ENCODE measurements around the gene KIF17.
A peak's percentile ranks its signal among the peaks of the same experiment; 100 is the strongest.

The KIF17 gene

GRCh38 chr1:20698195-20698910 lies 19.5 kb downstream of the KIF17 start:
- Histone ChIP-seq H3K27me3 (ENCODE audit: low read depth) (no peaks in the 10 kb centered on the region), H3K4me3 (no peak overlapping the region), H3K9me3 (no peaks in the 10 kb centered on the region), H3K4me1 (peaks cover 20% of the 10 kb centered on the region), H3K36me3 (replicated peaks) (no peaks in the 10 kb centered on the region)
- in situ Hi-C loops (cut with MboI; ENCODE audit: low sequenced_read_pairs): no loop called here
- DNase-seq (ENCODE audit: low spot score in 2 of 2): no peak

GRCh38 chr1:20697563-20697962 lies 20.2 kb downstream of the KIF17 start:
- peaks cover 20% of the 10 kb centered on the region for H3K4me1 ChIP-seq
- no peak for DNase-seq (ENCODE audit: low spot score in 2 of 2)
- H3K36me3 ChIP-seq (replicated peaks): no peaks in the 10 kb centered on the region
- no peaks in the 10 kb centered on the region for H3K9me3 ChIP-seq
- in situ Hi-C loops (cut with MboI; ENCODE audit: low sequenced_read_pairs): no loop called here
- H3K4me3 ChIP-seq: no peak overlapping the region
- H3K27me3 ChIP-seq (ENCODE audit: low read depth): no peaks in the 10 kb centered on the region

DNA sequence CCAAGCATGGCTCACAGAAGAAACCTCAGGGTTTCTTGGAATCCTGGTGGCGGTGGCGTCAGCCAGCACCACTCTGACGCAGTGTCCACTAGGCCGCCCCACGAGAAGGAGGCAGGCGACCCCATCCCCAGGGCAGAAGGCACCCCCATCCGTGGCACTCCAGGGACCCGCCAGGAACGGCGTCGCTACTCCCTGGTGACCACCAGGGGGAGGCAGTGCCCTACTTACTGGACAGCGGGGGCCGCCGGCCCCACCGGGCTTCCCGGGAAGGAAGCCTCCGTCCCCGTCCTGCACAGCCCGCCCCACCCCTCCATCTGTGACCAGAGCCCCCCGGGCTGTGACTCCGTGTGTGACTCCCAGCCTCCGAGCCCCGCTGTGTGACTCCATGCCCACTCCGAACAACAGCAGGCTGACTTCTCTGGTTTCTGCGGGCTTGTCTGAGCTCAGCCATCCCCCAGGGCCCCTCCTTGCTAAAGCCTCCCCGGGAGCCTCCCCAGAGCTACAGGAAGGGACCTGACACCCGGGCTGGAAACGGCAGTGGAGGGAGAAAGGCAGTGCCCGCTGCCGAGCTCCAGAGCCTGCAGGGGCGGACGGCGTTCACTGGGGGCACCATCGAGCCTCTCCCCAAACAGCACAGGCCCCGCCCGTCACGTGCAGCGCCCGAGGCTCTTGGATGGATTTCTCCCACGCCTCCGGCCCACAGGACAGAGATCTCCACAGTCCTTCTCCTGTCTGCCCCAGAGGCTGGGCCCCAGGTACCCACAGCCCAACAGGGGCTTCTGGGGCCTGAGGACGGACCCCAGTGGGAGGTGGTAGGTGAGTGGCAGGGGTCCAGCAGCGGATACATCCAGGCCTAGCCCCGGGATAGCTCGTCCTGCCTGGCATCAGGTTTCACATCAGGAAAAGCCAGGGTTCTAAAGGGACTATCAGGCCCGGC lies 21.1 kb downstream of the KIF17 start:
- no peaks in the 10 kb centered on the region for H3K9me3 ChIP-seq
- DNase-seq (ENCODE audit: low spot score in 2 of 2): peak; percentile 87 to 96
- peak overlapping the region; percentile 49 for H3K4me3 ChIP-seq
- H3K27me3 ChIP-seq (ENCODE audit: low read depth): no peaks in the 10 kb centered on the region
- no peaks in the 10 kb centered on the region for H3K36me3 ChIP-seq (replicated peaks)
- H3K4me1 ChIP-seq: peaks cover 20% of the 10 kb centered on the region
- in situ Hi-C loops (cut with MboI; ENCODE audit: low sequenced_read_pairs): no loop called here

DNA sequence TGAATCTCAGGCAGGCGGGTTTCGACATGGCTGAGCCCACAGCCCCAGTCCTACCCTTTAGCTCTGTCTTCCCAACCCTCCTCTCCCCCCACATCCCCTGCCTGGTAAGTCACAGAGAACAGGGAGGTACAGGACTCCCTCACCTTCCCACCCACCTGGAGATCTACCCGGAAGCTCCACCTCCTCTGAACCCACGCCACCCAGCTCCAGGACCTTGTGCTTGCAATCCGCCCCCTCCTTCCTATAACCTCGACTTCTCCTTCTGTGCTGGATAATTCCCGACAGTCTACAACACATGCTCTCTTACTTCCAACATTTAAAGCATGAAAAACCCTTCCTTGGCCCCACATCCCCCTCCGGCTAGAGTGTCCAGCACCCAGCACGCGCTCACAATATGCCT lies 22.3 kb downstream of the KIF17 start:
- DNase-seq (ENCODE audit: low spot score in 2 of 2): no peak
- peak overlapping the region; percentile 49; the same call in 1 of the 2 replicates for H3K4me3 ChIP-seq
- no peaks in the 10 kb centered on the region for H3K36me3 ChIP-seq (replicated peaks)
- in situ Hi-C loops (cut with MboI; ENCODE audit: low sequenced_read_pairs): no loop called here
- H3K9me3 ChIP-seq: no peaks in the 10 kb centered on the region
- H3K27me3 ChIP-seq (ENCODE audit: low read depth): no peaks in the 10 kb centered on the region
- peaks cover 20% of the 10 kb centered on the region for H3K4me1 ChIP-seq

- Histone ChIP-seq H3K9me3 (no peaks in the 10 kb centered on the region), H3K4me3 (no peak overlapping the region), H3K27me3 (ENCODE audit: low read depth) (no peaks in the 10 kb centered on the region), H3K4me1 (peaks cover 19% of the 10 kb centered on the region), H3K36me3 (replicated peaks) (no peaks in the 10 kb centered on the region)
- in situ Hi-C loops (cut with MboI; ENCODE audit: low sequenced_read_pairs): no loop called here
- no peak for DNase-seq (ENCODE audit: low spot score in 2 of 2)
These were observed 24.2 kb downstream of the KIF17 start for GRCh38 chr1:20693623-20694022.

- H3K4me1 ChIP-seq: peaks cover 5% of the 10 kb centered on the region
- H3K4me3 ChIP-seq: no peak overlapping the region
- H3K27me3 ChIP-seq (ENCODE audit: low read depth): no peaks in the 10 kb centered on the region
- no peaks in the 10 kb centered on the region for H3K36me3 ChIP-seq (replicated peaks)
- no peaks in the 10 kb centered on the region for H3K9me3 ChIP-seq
- DNase-seq (ENCODE audit: low spot score in 2 of 2): no peak
- in situ Hi-C loops (cut with MboI; ENCODE audit: low sequenced_read_pairs): no loop called here
These were observed 25.9 kb downstream of the KIF17 start for GRCh38 chr1:20691872-20692271.

DNA sequence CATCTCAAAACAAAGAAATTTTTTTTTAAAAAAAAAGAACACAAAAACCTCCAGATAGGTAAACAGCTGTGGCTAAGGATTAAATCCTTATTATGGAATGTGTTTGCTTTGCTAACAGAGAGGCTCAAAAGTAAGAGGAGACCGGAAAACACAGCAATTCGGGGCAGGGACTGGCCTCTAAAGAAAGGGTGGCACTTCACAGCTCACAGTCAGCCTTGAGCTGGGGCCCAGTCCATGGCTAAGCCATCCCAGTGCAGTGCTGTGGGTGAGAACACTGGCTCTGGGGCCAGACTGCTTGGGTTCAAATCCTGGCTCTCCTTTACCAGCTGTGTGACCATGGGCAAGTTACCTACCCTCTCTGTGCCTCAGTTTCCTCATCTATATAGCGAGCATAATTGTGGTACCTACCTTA lies 28.2 kb downstream of the KIF17 start:
- in situ Hi-C loops (cut with MboI; ENCODE audit: low sequenced_read_pairs): no loop called here
- Histone ChIP-seq H3K27me3 (ENCODE audit: low read depth) (no peaks in the 10 kb centered on the region), H3K4me1 (no peaks in the 10 kb centered on the region), H3K4me3 (no peak overlapping the region), H3K9me3 (no peaks in the 10 kb centered on the region), H3K36me3 (replicated peaks) (no peaks in the 10 kb centered on the region)
- DNase-seq (ENCODE audit: low spot score in 2 of 2): no peak

- no peak for DNase-seq (ENCODE audit: low spot score in 2 of 2)
- no peak overlapping the region for H3K4me3 ChIP-seq
- no peaks in the 10 kb centered on the region for H3K4me1 ChIP-seq
- in situ Hi-C loops (cut with MboI; ENCODE audit: low sequenced_read_pairs): no loop called here
- no peaks in the 10 kb centered on the region for H3K27me3 ChIP-seq (ENCODE audit: low read depth)
- no peaks in the 10 kb centered on the region for H3K36me3 ChIP-seq (replicated peaks)
- H3K9me3 ChIP-seq: no peaks in the 10 kb centered on the region
These were observed 30.7 kb downstream of the KIF17 start for GRCh38 chr1:20686883-20687725.

DNA sequence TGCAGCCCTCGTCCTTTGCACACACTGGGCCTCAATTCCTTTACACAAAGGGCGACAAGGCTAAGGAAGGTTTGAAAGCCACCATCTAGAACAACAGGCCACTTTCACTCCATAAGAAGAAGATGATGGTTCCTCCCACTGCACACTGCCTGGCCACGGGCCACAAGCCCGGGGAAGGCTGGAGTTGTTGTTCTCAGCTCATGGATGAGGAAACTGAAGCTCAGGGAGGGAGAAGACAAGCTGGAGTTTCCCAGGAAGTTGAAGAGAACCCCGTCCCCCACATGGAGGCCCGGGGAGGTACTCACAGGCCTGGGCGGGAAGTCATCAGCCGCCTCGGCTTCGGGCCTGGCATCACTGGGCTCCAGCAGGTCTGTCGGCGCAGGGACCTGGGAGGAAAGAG lies 32.1 kb downstream of the KIF17 start:
- no peaks in the 10 kb centered on the region for H3K4me1 ChIP-seq
- in situ Hi-C loops (cut with MboI; ENCODE audit: low sequenced_read_pairs): no loop called here
- no peak for DNase-seq (ENCODE audit: low spot score in 2 of 2)

DNA sequence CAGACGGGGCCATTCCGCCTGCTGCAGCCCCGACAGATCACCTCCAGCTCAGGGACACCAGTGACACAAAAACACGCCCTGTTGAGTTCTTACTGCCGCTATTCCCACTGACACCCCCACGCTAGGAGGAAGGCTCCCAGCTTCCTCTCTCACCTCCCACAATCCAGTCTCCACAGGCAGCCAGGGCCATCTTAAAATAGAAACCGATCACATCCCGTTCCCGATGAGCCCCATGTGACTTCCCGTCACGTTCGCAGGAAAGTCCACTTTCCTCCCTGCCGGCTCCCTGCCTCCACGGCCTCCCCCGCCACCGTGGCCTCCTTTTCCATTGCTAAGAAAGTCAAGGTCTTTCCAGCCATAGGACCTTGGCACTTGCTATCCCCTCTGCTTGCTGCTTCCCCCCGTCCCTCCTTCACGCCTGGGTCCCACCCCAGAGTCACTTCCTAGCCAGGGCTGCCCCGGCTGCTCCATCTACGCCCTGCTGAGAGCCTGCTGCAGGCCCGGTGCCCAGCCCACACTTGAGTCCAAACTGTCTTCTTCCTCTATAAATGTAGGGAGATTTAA lies 32.6 kb downstream of the KIF17 start:
- in situ Hi-C loops (cut with MboI; ENCODE audit: low sequenced_read_pairs): no loop called here
- DNase-seq (ENCODE audit: low spot score in 2 of 2): no peak
- H3K4me3 ChIP-seq: no peak overlapping the region
- no peaks in the 10 kb centered on the region for H3K4me1 ChIP-seq
- no peaks in the 10 kb centered on the region for H3K36me3 ChIP-seq (replicated peaks)
- H3K9me3 ChIP-seq: no peaks in the 10 kb centered on the region
- H3K27me3 ChIP-seq (ENCODE audit: low read depth): no peaks in the 10 kb centered on the region

More for the DNA sequence above, 32.1 kb downstream of the KIF17 start:
- Histone ChIP-seq H3K9me3 (no peaks in the 10 kb centered on the region), H3K4me3 (no peak overlapping the region), H3K36me3 (replicated peaks) (no peaks in the 10 kb centered on the region), H3K27me3 (ENCODE audit: low read depth) (no peaks in the 10 kb centered on the region)

DNA sequence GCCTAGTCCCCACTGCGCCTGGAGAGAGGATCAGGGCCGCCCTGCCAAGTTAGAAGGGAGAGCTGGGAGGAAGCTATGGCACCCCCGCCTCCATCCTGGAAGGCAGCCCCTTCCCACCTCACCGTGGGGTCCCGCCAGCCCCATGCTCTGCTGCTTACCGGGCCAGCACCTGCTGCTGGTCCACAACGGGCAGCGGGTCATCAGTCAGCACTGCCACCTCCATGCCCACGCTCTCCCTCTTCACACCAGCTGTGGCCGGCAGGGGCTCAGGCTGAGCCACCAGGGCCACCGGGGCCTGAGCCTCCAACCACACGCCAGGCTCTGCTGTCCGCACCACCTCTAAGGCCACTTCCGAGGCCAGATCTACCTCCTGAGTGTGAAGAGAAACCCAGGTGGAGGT lies 33.2 kb downstream of the KIF17 start:
- H3K4me1 ChIP-seq: no peaks in the 10 kb centered on the region
- H3K27me3 ChIP-seq (ENCODE audit: low read depth): no peaks in the 10 kb centered on the region
- in situ Hi-C loops (cut with MboI; ENCODE audit: low sequenced_read_pairs): no loop called here
- no peak for DNase-seq (ENCODE audit: low spot score in 2 of 2)
- no peaks in the 10 kb centered on the region for H3K9me3 ChIP-seq
- no peaks in the 10 kb centered on the region for H3K36me3 ChIP-seq (replicated peaks)
- no peak overlapping the region for H3K4me3 ChIP-seq

- H3K36me3 ChIP-seq (replicated peaks): no peaks in the 10 kb centered on the region
- H3K27me3 ChIP-seq (ENCODE audit: low read depth): no peaks in the 10 kb centered on the region
- DNase-seq (ENCODE audit: low spot score in 2 of 2): no peak
- H3K4me1 ChIP-seq: no peaks in the 10 kb centered on the region
- in situ Hi-C loops (cut with MboI; ENCODE audit: low sequenced_read_pairs): no loop called here
- H3K9me3 ChIP-seq: no peaks in the 10 kb centered on the region
- H3K4me3 ChIP-seq: no peak overlapping the region
These were observed 33.7 kb downstream of the KIF17 start for GRCh38 chr1:20684050-20684620.

GRCh38 chr1:20683614-20684013 lies 34.2 kb downstream of the KIF17 start:
- no peaks in the 10 kb centered on the region for H3K27me3 ChIP-seq (ENCODE audit: low read depth)
- in situ Hi-C loops (cut with MboI; ENCODE audit: low sequenced_read_pairs): no loop called here
- no peak overlapping the region for H3K4me3 ChIP-seq

More at GRCh38 chr1:20683614-20684013, 34.2 kb downstream of the KIF17 start:
- Histone ChIP-seq H3K36me3 (replicated peaks) (no peaks in the 10 kb centered on the region), H3K9me3 (no peaks in the 10 kb centered on the region), H3K4me1 (no peaks in the 10 kb centered on the region)
- no peak for DNase-seq (ENCODE audit: low spot score in 2 of 2)

All from HAP-1 (cell line).